ENCODE measurements around the gene ASTL.

The ASTL gene

GRCh38 chr2:96097441-96097840 is 40.9 kb downstream of the ASTL start:
- Histone ChIP-seq H3K9ac (ENCODE audit: low read depth, low read length) (no peak overlapping the region), H3K9me3 (ENCODE audit: control insufficient read depth, insufficient read depth, low read length) (no peaks in the 10 kb centered on the region), H3K4me3 (ENCODE audit: low read depth, low read length) (no peak overlapping the region), H3K36me3 (ENCODE audit: control insufficient read depth, insufficient read depth, low read length) (no peaks in the 10 kb centered on the region), H3K4me1 (ENCODE audit: control insufficient read depth, insufficient read depth, low read length) (peaks cover under 1% of the 10 kb centered on the region), H3K27me3 (ENCODE audit: control insufficient read depth, insufficient read depth, low read length) (no peaks in the 10 kb centered on the region)

GRCh38 chr2:96095116-96095636 is 43.1 kb downstream of the ASTL start:
- Histone ChIP-seq H3K36me3 (ENCODE audit: control insufficient read depth, insufficient read depth, low read length) (no peaks in the 10 kb centered on the region), H3K9ac (ENCODE audit: low read depth, low read length) (no peak overlapping the region), H3K4me3 (ENCODE audit: low read depth, low read length) (no peak overlapping the region), H3K9me3 (ENCODE audit: control insufficient read depth, insufficient read depth, low read length) (no peaks in the 10 kb centered on the region), H3K4me1 (ENCODE audit: control insufficient read depth, insufficient read depth, low read length) (peaks cover 9% of the 10 kb centered on the region), H3K27me3 (ENCODE audit: control insufficient read depth, insufficient read depth, low read length) (no peaks in the 10 kb centered on the region)

- Histone ChIP-seq H3K9ac (ENCODE audit: low read depth, low read length) (no peak overlapping the region), H3K4me1 (ENCODE audit: control insufficient read depth, insufficient read depth, low read length) (peaks cover 9% of the 10 kb centered on the region), H3K27me3 (ENCODE audit: control insufficient read depth, insufficient read depth, low read length) (no peaks in the 10 kb centered on the region), H3K9me3 (ENCODE audit: control insufficient read depth, insufficient read depth, low read length) (no peaks in the 10 kb centered on the region), H3K4me3 (ENCODE audit: low read depth, low read length) (no peak overlapping the region), H3K36me3 (ENCODE audit: control insufficient read depth, insufficient read depth, low read length) (no peaks in the 10 kb centered on the region)
Measured at GRCh38 chr2:96093528-96093927, 44.8 kb downstream of the ASTL start.

DNA sequence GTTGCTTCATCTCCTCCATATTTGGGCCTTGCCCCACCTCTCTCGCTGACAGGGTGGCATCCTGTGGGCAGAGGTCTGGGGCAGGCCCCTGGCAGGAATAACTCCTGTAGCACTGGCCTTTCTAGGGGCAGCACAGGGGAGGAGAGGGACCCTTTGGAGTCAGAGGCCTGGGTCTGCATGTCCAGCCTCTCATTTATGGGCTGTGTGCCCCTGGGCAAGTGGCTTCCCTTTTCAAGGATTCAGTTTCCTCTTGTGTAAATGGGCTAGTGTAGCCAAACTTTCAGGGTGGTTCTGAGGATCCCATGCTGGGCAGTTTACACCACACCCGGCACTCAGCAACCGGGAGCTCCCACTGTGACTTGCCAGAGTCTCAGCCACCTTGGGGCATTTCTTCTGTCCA is 45.4 kb downstream of the ASTL start:
- Histone ChIP-seq H3K4me3 (ENCODE audit: low read depth, low read length) (no peak overlapping the region), H3K9ac (ENCODE audit: low read depth, low read length) (no peak overlapping the region), H3K4me1 (ENCODE audit: control insufficient read depth, insufficient read depth, low read length) (peaks cover 9% of the 10 kb centered on the region), H3K36me3 (ENCODE audit: control insufficient read depth, insufficient read depth, low read length) (no peaks in the 10 kb centered on the region), H3K27me3 (ENCODE audit: control insufficient read depth, insufficient read depth, low read length) (no peaks in the 10 kb centered on the region), H3K9me3 (ENCODE audit: control insufficient read depth, insufficient read depth, low read length) (no peaks in the 10 kb centered on the region)

- Histone ChIP-seq H3K4me1 (ENCODE audit: control insufficient read depth, insufficient read depth, low read length) (peaks cover 9% of the 10 kb centered on the region), H3K9ac (ENCODE audit: low read depth, low read length) (no peak overlapping the region), H3K36me3 (ENCODE audit: control insufficient read depth, insufficient read depth, low read length) (no peaks in the 10 kb centered on the region), H3K9me3 (ENCODE audit: control insufficient read depth, insufficient read depth, low read length) (no peaks in the 10 kb centered on the region), H3K4me3 (ENCODE audit: low read depth, low read length) (no peak overlapping the region), H3K27me3 (ENCODE audit: control insufficient read depth, insufficient read depth, low read length) (no peaks in the 10 kb centered on the region)
Measured at GRCh38 chr2:96092573-96092877, 45.8 kb downstream of the ASTL start.

- Histone ChIP-seq H3K4me1 (ENCODE audit: control insufficient read depth, insufficient read depth, low read length) (peaks cover 9% of the 10 kb centered on the region), H3K27me3 (ENCODE audit: control insufficient read depth, insufficient read depth, low read length) (no peaks in the 10 kb centered on the region), H3K4me3 (ENCODE audit: low read depth, low read length) (no peak overlapping the region), H3K9me3 (ENCODE audit: control insufficient read depth, insufficient read depth, low read length) (no peaks in the 10 kb centered on the region), H3K36me3 (ENCODE audit: control insufficient read depth, insufficient read depth, low read length) (no peaks in the 10 kb centered on the region), H3K9ac (ENCODE audit: low read depth, low read length) (no peak overlapping the region)
Measured at GRCh38 chr2:96091711-96092572, 46.4 kb downstream of the ASTL start.

DNA sequence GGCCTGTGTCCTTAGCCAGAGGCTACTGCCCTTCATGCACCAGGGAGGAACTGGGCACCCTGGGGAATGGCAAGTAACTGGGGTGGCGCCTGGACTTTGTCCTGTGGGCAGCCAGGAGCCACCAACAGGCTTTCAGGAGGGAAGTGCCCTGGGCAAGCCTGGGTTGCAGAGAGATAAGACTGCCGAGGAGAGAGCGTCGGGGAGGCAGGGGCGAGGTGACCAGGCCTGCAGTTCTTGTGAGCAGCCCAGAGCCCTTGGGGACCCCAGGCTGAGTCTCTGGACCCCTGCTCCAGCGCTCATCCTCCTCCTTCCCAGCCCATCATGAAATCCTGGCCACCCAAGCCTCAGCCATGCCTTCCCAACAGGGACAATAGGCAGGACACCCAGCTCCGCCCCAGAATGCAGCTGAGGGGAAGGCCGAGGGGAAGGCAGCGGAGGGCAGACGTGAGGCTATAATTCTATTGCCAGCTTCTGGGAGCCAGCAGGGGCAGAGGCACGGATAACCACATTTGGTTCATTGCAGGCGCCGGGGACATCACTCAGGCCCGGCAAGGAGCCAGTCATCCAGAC is 47.1 kb downstream of the ASTL start:
- Histone ChIP-seq H3K27me3 (ENCODE audit: control insufficient read depth, insufficient read depth, low read length) (no peaks in the 10 kb centered on the region), H3K9me3 (ENCODE audit: control insufficient read depth, insufficient read depth, low read length) (no peaks in the 10 kb centered on the region), H3K9ac (ENCODE audit: low read depth, low read length) (no peak overlapping the region), H3K4me1 (ENCODE audit: control insufficient read depth, insufficient read depth, low read length) (peaks cover 9% of the 10 kb centered on the region), H3K4me3 (ENCODE audit: low read depth, low read length) (no peak overlapping the region), H3K36me3 (ENCODE audit: control insufficient read depth, insufficient read depth, low read length) (no peaks in the 10 kb centered on the region)

DNA sequence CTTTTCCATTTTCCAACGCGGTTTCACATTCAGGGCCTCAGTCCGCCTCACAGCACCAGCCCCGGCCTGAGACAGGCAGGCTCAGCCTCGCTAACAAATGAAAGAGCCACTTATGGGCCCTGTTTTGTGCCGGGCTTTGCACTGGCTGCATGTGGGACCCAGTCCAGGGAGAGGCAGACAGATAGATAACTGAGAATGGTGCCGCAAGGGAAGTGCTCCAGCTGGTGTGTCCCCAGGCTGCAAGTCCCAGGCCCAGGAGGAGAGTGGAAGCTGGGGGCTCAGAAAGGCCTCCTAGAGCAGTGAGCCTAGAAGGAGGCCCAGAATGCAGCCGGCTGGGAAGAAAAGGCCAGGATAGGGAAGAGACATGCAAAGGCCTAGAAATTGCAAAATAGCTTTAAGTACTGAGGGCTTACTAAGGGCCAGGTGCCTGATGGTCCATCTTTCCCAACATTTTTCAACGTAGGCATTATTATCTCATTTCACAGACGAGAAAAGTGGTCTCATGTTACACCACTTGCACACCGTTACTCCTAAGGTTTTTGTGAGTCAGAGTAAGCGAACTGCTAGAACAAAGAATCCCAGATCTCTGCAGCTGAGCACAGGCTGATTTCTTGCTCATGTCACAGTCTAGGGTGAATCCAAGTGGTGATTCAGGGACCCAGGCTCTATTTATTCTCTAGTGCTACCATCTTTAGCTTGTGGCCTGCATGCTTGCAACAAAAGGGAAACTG is 47.9 kb downstream of the ASTL start:
- Histone ChIP-seq H3K4me1 (ENCODE audit: control insufficient read depth, insufficient read depth, low read length) (peaks cover 9% of the 10 kb centered on the region), H3K27me3 (ENCODE audit: control insufficient read depth, insufficient read depth, low read length) (no peaks in the 10 kb centered on the region), H3K36me3 (ENCODE audit: control insufficient read depth, insufficient read depth, low read length) (no peaks in the 10 kb centered on the region), H3K4me3 (ENCODE audit: low read depth, low read length) (no peak overlapping the region), H3K9ac (ENCODE audit: low read depth, low read length) (no peak overlapping the region), H3K9me3 (ENCODE audit: control insufficient read depth, insufficient read depth, low read length) (no peaks in the 10 kb centered on the region)

- no peak overlapping the region for H3K4me3 ChIP-seq (ENCODE audit: low read depth, low read length)
- no peaks in the 10 kb centered on the region for H3K27me3 ChIP-seq (ENCODE audit: control insufficient read depth, insufficient read depth, low read length)
- peaks cover 9% of the 10 kb centered on the region for H3K4me1 ChIP-seq (ENCODE audit: control insufficient read depth, insufficient read depth, low read length)
- no peaks in the 10 kb centered on the region for H3K36me3 ChIP-seq (ENCODE audit: control insufficient read depth, insufficient read depth, low read length)
- no peaks in the 10 kb centered on the region for H3K9me3 ChIP-seq (ENCODE audit: control insufficient read depth, insufficient read depth, low read length)
- no peak overlapping the region for H3K9ac ChIP-seq (ENCODE audit: low read depth, low read length)
Measured at GRCh38 chr2:96089356-96090195, 48.7 kb downstream of the ASTL start.

- Histone ChIP-seq H3K9me3 (ENCODE audit: control insufficient read depth, insufficient read depth, low read length) (no peaks in the 10 kb centered on the region), H3K27me3 (ENCODE audit: control insufficient read depth, insufficient read depth, low read length) (no peaks in the 10 kb centered on the region), H3K9ac (ENCODE audit: low read depth, low read length) (no peak overlapping the region), H3K36me3 (ENCODE audit: control insufficient read depth, insufficient read depth, low read length) (no peaks in the 10 kb centered on the region), H3K4me1 (ENCODE audit: control insufficient read depth, insufficient read depth, low read length) (peaks cover 9% of the 10 kb centered on the region), H3K4me3 (ENCODE audit: low read depth, low read length) (no peak overlapping the region)
Measured at GRCh38 chr2:96088340-96089335, 49.7 kb downstream of the ASTL start.

Measured in iPS-15b (cell line).